Neural progenitor cell (in vitro differentiated cells): ENCODE results near the gene METTL14. TPM values are rescaled to one million over a fixed set of nuclear protein-coding genes. Genes with fewer than 3 reads are reported as not detected.

Experiments
- DNase-seq: peaks from one replicate; pipeline ENCODE4 v3.0.0-alpha.2; 2016; ENCODE audit warnings: low spot score
- H2AFZ ChIP-seq: fragments of 200-600 bp; sonication (generic); replicated peaks from 2 replicates; pipeline ENCODE4 v1.6.1; 2016; ENCODE audit warnings: antibody characterized with exemption
- H3F3A ChIP-seq: fragments of 200-600 bp; sonication (generic); 2 replicates; pipeline ENCODE4 v1.6.1; 2016; ENCODE audit warnings: antibody characterized with exemption, low read depth
- H3K27ac ChIP-seq: fragments of 200-600 bp; sonication (generic); 2 replicates; pipeline ENCODE4 v1.5.1; 2016; ENCODE audit warnings: mild to moderate bottlenecking
- H3K27me3 ChIP-seq: fragments of 200-600 bp; sonication (generic); 2 replicates; pipeline ENCODE4 v1.6.1; 2016; ENCODE audit warnings: mild to moderate bottlenecking, moderate library complexity
- H3K36me3 ChIP-seq: fragments of 200-600 bp; sonication (generic); 2 replicates; pipeline ENCODE4 v1.5.1; 2016
- H3K4me1 ChIP-seq: fragments of 200-600 bp; sonication (generic); 2 replicates; pipeline ENCODE4 v1.6.1; 2016; ENCODE audit warnings: mixed run types
- H3K4me2 ChIP-seq: fragments of 200-600 bp; sonication (generic); 2 replicates; pipeline ENCODE4 v1.6.1; 2016
- H3K4me3 ChIP-seq: fragments of 200-600 bp; sonication (generic); 2 replicates; pipeline ENCODE4 v1.5.1; 2016
- H3K79me2 ChIP-seq: fragments of 200-600 bp; sonication (generic); 2 replicates; pipeline ENCODE4 v1.6.1; 2016; ENCODE audit warnings: low read depth
- H3K9ac ChIP-seq: fragments of 200-600 bp; sonication (generic); 2 replicates; pipeline ENCODE4 v1.6.1; 2016
- H3K9me3 ChIP-seq: fragments of 200-600 bp; sonication (generic); 2 replicates; pipeline ENCODE4 v1.5.1; 2016; ENCODE audit warnings: low read depth
- H4K20me1 ChIP-seq: fragments of 200-600 bp; sonication (generic); 2 replicates; pipeline ENCODE4 v1.6.1; 2016; ENCODE audit warnings: low read depth
- H3K27ac Mint-ChIP-seq: 3 replicates; pipeline ENCODE4 v1.8.0; 2021; ENCODE audit warnings: mixed read lengths
- H3K27me3 Mint-ChIP-seq: 2 replicates; pipeline ENCODE4 v1.8.0; 2022; ENCODE audit warnings: low read depth, mild to moderate bottlenecking, inconsistent platforms, moderate library complexity, mixed read lengths; ENCODE audit not compliant: insufficient read depth
- H3K36me3 Mint-ChIP-seq: 3 replicates; pipeline ENCODE4 v1.8.0; 2021; ENCODE audit warnings: mixed read lengths
- H3K4me1 Mint-ChIP-seq: 3 replicates; pipeline ENCODE4 v1.8.0; 2021; ENCODE audit warnings: mixed read lengths
- H3K4me3 Mint-ChIP-seq: 3 replicates; pipeline ENCODE4 v1.8.0; 2021; ENCODE audit warnings: mild to moderate bottlenecking, moderate library complexity, mixed read lengths
- H3K9me3 Mint-ChIP-seq: 3 replicates; pipeline ENCODE4 v1.8.0; 2020; ENCODE audit warnings: mixed read lengths
- CTCF ChIP-seq: fragments of 200-600 bp; sonication (generic); IDR thresholded peaks from 2 replicates; pipeline ENCODE4 v1.5.1; 2017; ENCODE audit warnings: antibody characterized with exemption, mild to moderate bottlenecking
- EZH2 ChIP-seq: fragments of 200-600 bp; sonication (generic); IDR thresholded peaks from 2 replicates; pipeline ENCODE4 v1.6.1; 2017; ENCODE audit warnings: antibody characterized with exemption, mild to moderate bottlenecking, moderate library complexity
- EZH2phosphoT487 ChIP-seq: fragments of 200-600 bp; sonication (generic); IDR thresholded peaks from 2 replicates; pipeline ENCODE4 v1.6.1; 2017; ENCODE audit warnings: antibody characterized with exemption
- small RNA-seq: library from RNA; depleted of rRNA; stranded (forward); fragments of <200 nt; gene quantifications from one replicate; pipeline ENCODE3, GENCODE V24; 2015
- total RNA-seq: library from RNA; depleted of rRNA; stranded (reverse); fragments of >200 nt; gene quantifications from 2 replicates; pipeline ENCODE4 v1.2.3, GENCODE V29; 2015; ENCODE audit warnings: low replicate concordance

The METTL14 gene
- total RNA-seq, 1 donor from 2014 or later, result 43.2 TPM

- no peak for DNase-seq
- Mint-ChIP-seq H3K4me3 (no peak overlapping the region), H3K27me3 (no peaks in the 10 kb centered on the region), H3K9me3 (no peaks in the 10 kb centered on the region), H3K4me1 (no peaks in the 10 kb centered on the region), H3K27ac (no peak overlapping the region), H3K36me3 (peaks cover 5% of the 10 kb centered on the region)
- H3K4me2 ChIP-seq, result no peak overlapping the region
- TF ChIP-seq CTCF, result no peak
- no peak for TF ChIP-seq EZH2
- TF ChIP-seq EZH2phosphoT487, result no peak
- H2AFZ ChIP-seq, result no peak overlapping the region
- H4K20me1 ChIP-seq, result no peaks in the 10 kb centered on the region
- no peaks in the 10 kb centered on the region for H3K4me1 ChIP-seq
- H3K36me3 ChIP-seq, result no peaks in the 10 kb centered on the region
- H3K27me3 ChIP-seq, result no peaks in the 10 kb centered on the region
- H3F3A ChIP-seq, result no peaks in the 10 kb centered on the region
- H3K27ac ChIP-seq, result no peak overlapping the region
- no peaks in the 10 kb centered on the region for H3K9me3 ChIP-seq
- no peak overlapping the region for H3K9ac ChIP-seq
- H3K79me2 ChIP-seq, result no peaks in the 10 kb centered on the region
- H3K4me3 ChIP-seq, result no peak overlapping the region
These were observed 76.3 kb downstream of the METTL14 start for GRCh38 chr4:118761397-118762016.

DNA sequence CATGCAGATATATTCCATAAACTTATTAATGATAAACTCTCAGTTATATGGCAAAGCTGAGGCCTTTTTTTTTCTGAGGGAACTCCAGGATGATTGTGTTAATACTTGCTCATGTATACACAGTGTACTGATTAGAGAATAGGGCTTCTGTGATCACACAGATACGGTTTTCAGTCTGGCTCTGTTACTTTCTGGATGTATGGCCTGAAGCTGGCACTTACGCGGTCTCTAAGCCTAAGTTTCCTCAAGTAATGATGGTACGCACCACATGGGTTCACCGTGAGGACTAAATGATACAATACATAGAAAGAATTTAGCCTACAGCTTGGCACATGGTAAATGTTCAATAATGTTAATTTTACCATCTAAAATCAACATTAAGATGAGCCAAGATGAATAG, 77.0 kb downstream of the METTL14 start:
- Histone ChIP-seq H2AFZ (no peak overlapping the region), H3K79me2 (no peaks in the 10 kb centered on the region), H3K27ac (no peak overlapping the region), H3K4me2 (no peak overlapping the region), H3K27me3 (no peaks in the 10 kb centered on the region), H3K9ac (no peak overlapping the region), H3K36me3 (no peaks in the 10 kb centered on the region), H3K4me1 (no peaks in the 10 kb centered on the region), H3K4me3 (no peak overlapping the region), H3F3A (no peaks in the 10 kb centered on the region), H3K9me3 (no peaks in the 10 kb centered on the region), H4K20me1 (no peaks in the 10 kb centered on the region)
- no peak for DNase-seq
- Mint-ChIP-seq H3K4me3 (no peak overlapping the region), H3K4me1 (no peaks in the 10 kb centered on the region), H3K9me3 (no peaks in the 10 kb centered on the region), H3K36me3 (peaks cover 11% of the 10 kb centered on the region), H3K27me3 (no peaks in the 10 kb centered on the region), H3K27ac (no peak overlapping the region)
- TF ChIP-seq EZH2, result no peak
- TF ChIP-seq CTCF, result no peak
- TF ChIP-seq EZH2phosphoT487, result no peak

- no peak overlapping the region for H3K27ac ChIP-seq
- no peak for TF ChIP-seq CTCF
- TF ChIP-seq EZH2, result no peak
- TF ChIP-seq EZH2phosphoT487, result no peak
- Mint-ChIP-seq H3K9me3 (no peaks in the 10 kb centered on the region), H3K4me3 (no peak overlapping the region), H3K27ac (no peak overlapping the region), H3K27me3 (no peaks in the 10 kb centered on the region), H3K4me1 (no peaks in the 10 kb centered on the region), H3K36me3 (peaks cover 11% of the 10 kb centered on the region)
- no peak overlapping the region for H3K4me2 ChIP-seq
- DNase-seq, result no peak
- H3F3A ChIP-seq, result no peaks in the 10 kb centered on the region
- no peak overlapping the region for H2AFZ ChIP-seq
- no peaks in the 10 kb centered on the region for H3K4me1 ChIP-seq
- no peaks in the 10 kb centered on the region for H3K9me3 ChIP-seq
- H3K36me3 ChIP-seq, result no peaks in the 10 kb centered on the region
- no peak overlapping the region for H3K9ac ChIP-seq
- H3K4me3 ChIP-seq, result no peak overlapping the region
- no peaks in the 10 kb centered on the region for H4K20me1 ChIP-seq
- no peaks in the 10 kb centered on the region for H3K27me3 ChIP-seq
- H3K79me2 ChIP-seq, result no peaks in the 10 kb centered on the region
These were observed 77.7 kb downstream of the METTL14 start for GRCh38 chr4:118762730-118763477.

Small RNA genes lying within 50 kb of the gene (small RNA-seq; reads per million reads assigned to genes)
- gene SEPT14P4, result not detected

Other genes starting within 250 kb of the METTL14 start
- gene SEC24D, start 150.7 kb downstream of the METTL14 start, total RNA-seq, result 8.2 and 10.1 TPM in 2 replicates
- gene SYNPO2, start 203.5 kb downstream of the METTL14 start, total RNA-seq, result 0.09 TPM in 2 replicates